Transverse colon (tissue), 4 donors: ENCODE measurements around the gene ATP6V0E1.

Experiments used
- CTCF ChIP-seq, 5 experiments: fragments of 200-600 bp in 3 of 5; fragments of 450-650 bp in 2 of 5; sonication (generic) in 3 of 5; IDR thresholded peaks; 1 replicate in 2 of 5; 2 replicates in 3 of 5; pipeline ENCODE4 v1.5.1; 2016 to 2017; ENCODE audit warnings: antibody characterized with exemption in 5 of 5, inconsistent platforms in 3 of 5, mild to moderate bottlenecking in 2 of 5, moderate library complexity in 1 of 5
- POLR2A ChIP-seq: fragments of 450-650 bp; IDR thresholded peaks from one replicate; pipeline ENCODE4 v1.6.1; 2016; ENCODE audit warnings: antibody characterized with exemption, mild to moderate bottlenecking, moderate library complexity
- POLR2AphosphoS5 ChIP-seq, 3 donors: sonication (generic); formaldehyde crosslinking; IDR thresholded peaks; one replicate each; pipeline ENCODE4 v1.6.1; 2016; ENCODE audit warnings: antibody characterized with exemption in 3 of 3

GRCh38 chr5:172952034-172952511 is 31.5 kb upstream of the ATP6V0E1 start:
- TF ChIP-seq CTCF (IDR thresholded peaks at IDR 0.05) (no peak), POLR2A (no peak), POLR2AphosphoS5 (IDR thresholded peaks at IDR 0.05) (peak in 1 of 3 donors; percentile 20)
